H1 (cell line): ENCODE measurements around the gene ADAMTS17. TPM values are rescaled to one million over a fixed set of nuclear protein-coding genes. Genes with fewer than 3 reads are reported as not detected.

ENCODE experiments used
- ASH2L ChIP-seq: fragments of 200-600, 300-600 bp; sonication (generic); IDR thresholded peaks from one replicate; pipeline ENCODE4 v1.7.1; 2017; ENCODE audit warnings: low read length
- ATF2 ChIP-seq: IDR thresholded peaks from 2 replicates; pipeline ENCODE4 v1.6.1; 2012; ENCODE audit warnings: low read length, inconsistent platforms
- ATF3 ChIP-seq: IDR thresholded peaks from 2 replicates; pipeline ENCODE4 v1.6.1; 2011; ENCODE audit warnings: low read depth, mild to moderate bottlenecking, low read length; ENCODE audit not compliant: insufficient read depth
- GABPA ChIP-seq: IDR thresholded peaks from 2 replicates; pipeline ENCODE4 v1.6.1; 2011; ENCODE audit warnings: mild to moderate bottlenecking, low read length, moderate library complexity, borderline replicate concordance; ENCODE audit not compliant: insufficient read depth
- JUN ChIP-seq: IDR thresholded peaks from 2 replicates; pipeline ENCODE4 v1.6.1; 2011; ENCODE audit warnings: low read depth, mild to moderate bottlenecking, improper control_type of control experiment, low read length
- JUND ChIP-seq: IDR thresholded peaks from 2 replicates; pipeline ENCODE4 v1.6.1; 2011; ENCODE audit warnings: mild to moderate bottlenecking, improper control_type of control experiment, low read length
- MAFK ChIP-seq: IDR thresholded peaks from 2 replicates; pipeline ENCODE4 v1.6.1; 2012; ENCODE audit warnings: low read depth, mild to moderate bottlenecking, improper control_type of control experiment, low read length
- PHF8 ChIP-seq: fragments of 200-600 bp; sonication (generic); conservative IDR thresholded peaks from 2 replicates; pipeline ENCODE4 v1.7.1; 2012; ENCODE audit warnings: low read depth, mild to moderate bottlenecking, inconsistent platforms, low read length, moderate library complexity
- POLR2A ChIP-seq, 2 experiments: IDR thresholded peaks; 1 replicate in 1 of 2; 2 replicates in 1 of 2; pipeline ENCODE4 v1.6.1; 2011; ENCODE audit warnings: low read depth in 2 of 2, low read length in 2 of 2, mild to moderate bottlenecking in 2 of 2; ENCODE audit errors: control extremely low read depth in 1 of 2
- POLR2AphosphoS5 ChIP-seq: IDR thresholded peaks from 2 replicates; pipeline ENCODE4 v1.6.1; 2011; ENCODE audit warnings: low read depth, low read length
- POU5F1 ChIP-seq: IDR thresholded peaks from 2 replicates; pipeline ENCODE4 v1.6.1; 2011; ENCODE audit warnings: low read depth, mild to moderate bottlenecking, low read length, moderate library complexity
- RFX5 ChIP-seq: IDR thresholded peaks from 2 replicates; pipeline ENCODE4 v1.6.1; 2011; ENCODE audit warnings: low read depth, low read length, improper control_type of control experiment, borderline replicate concordance
- RNF2 ChIP-seq: fragments of 200-900, 300-1000 bp; sonication (generic); IDR thresholded peaks from 2 replicates; pipeline ENCODE4 v1.7.1; 2016; ENCODE audit warnings: borderline replicate concordance, low read depth, mild to moderate bottlenecking, antibody characterized with exemption, low read length; ENCODE audit not compliant: poor library complexity, severe bottlenecking; ENCODE audit errors: missing control alignments
- SIRT6 ChIP-seq: IDR thresholded peaks from one replicate; pipeline ENCODE4 v1.7.1; 2012; ENCODE audit warnings: low read length, inconsistent platforms
- SRF ChIP-seq: IDR thresholded peaks from 2 replicates; pipeline ENCODE4 v1.6.1; 2011; ENCODE audit warnings: mild to moderate bottlenecking, low read depth, low read length, moderate library complexity
- TCF12 ChIP-seq: IDR thresholded peaks from 2 replicates; pipeline ENCODE4 v1.6.1; 2011; ENCODE audit warnings: low read depth, mild to moderate bottlenecking, low read length
- USF2 ChIP-seq: IDR thresholded peaks from 2 replicates; pipeline ENCODE4 v1.6.1; 2011; ENCODE audit warnings: low read length, improper control_type of control experiment
- ZNF274 ChIP-seq: IDR thresholded peaks from 2 replicates; pipeline ENCODE4 v1.7.0; 2012; ENCODE audit warnings: low read length, borderline replicate concordance; ENCODE audit errors: extremely low read depth
- polyA plus RNA-seq, 7 experiments: library from polyadenylated mRNA; depleted of rRNA in 3 of 7; stranded (reverse) in 5 of 7; unstranded in 2 of 7; fragments of >200 nt in 5 of 7; fragments of 200-250 nt in 2 of 7; gene quantifications; 1 replicate in 5 of 7; 2 replicates in 1 of 7; 4 replicates in 1 of 7; pipeline versions ENCODE4 v1.2.1 to v1.2.3, GENCODE V29; 2011 to 2013; ENCODE audit warnings: missing spikeins in 2 of 7, mixed read lengths in 2 of 7
- total RNA-seq: library from RNA; stranded (reverse); fragmentation: NEBNext Ultra II Directional; extraction: Animal tissue kit (Norgen Biotek cat#: 25700); gene quantifications from 2 replicates; pipeline ENCODE4 v1.2.1, GENCODE V29; 2021
- TF ChIP-seq, protein P1 (sequence below): IDR thresholded peaks from 2 replicates; pipeline ENCODE4 v1.6.1; 2012; ENCODE audit warnings: inconsistent platforms
- TF ChIP-seq, protein P2 (sequence below): IDR thresholded peaks from 2 replicates; pipeline ENCODE4 v1.6.1; 2012; ENCODE audit warnings: inconsistent platforms

Gene ADAMTS17
- total and polyA plus RNA-seq, 2 of the 8 experiments (the other 6 are each of a cell fraction or from before 2014, with no cell fraction given), result 0.51 to 1.7 TPM

DNA sequence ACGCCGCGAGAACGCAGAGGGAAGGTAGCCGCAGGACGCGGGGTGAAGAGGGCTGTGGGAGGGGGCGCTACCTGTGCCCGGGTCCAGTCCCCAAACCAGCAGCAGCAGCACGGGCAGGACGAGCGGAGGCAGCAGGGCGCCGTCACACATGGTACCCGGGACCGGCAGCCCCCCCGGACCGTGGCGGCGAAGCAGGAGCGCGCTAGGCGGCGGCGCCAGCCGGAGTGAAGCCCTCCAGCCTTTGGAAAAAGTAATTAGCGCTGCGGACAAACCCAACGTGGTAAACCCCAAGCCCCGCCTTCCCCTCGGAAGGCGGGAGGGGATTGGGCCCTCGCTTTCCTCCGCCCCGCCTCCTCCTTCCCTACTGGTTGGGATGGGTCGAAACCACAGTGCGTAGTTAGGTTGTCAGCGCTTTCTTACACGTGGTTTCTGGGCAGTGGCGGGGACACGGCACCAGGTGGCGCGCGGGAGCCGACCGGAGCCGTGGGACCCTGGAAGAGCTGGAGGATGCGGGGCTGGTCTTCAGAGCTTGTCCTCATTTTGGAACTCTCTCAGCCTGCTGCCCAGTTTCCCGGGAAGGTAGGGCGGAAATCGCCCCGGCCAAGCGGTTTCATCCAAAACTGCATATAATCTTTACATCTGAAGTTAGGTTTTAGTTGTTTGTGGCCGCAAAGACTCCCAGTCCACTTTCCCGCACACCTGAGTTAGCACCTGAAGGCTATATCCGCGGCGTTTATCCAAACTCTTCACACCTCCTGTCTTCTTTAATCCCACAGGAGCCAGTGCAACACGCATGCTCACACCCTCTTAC lies at the start of gene ADAMTS17 (continued):
- TF ChIP-seq ATF3 (no peak), JUND (no peak), POLR2A (IDR thresholded peaks at IDR 0.05; ENCODE audit: control extremely low read depth in 1 of 2, low read depth in 2 of 2, low read length in 2 of 2) (peak in 1 of 2 experiments; percentile 27; a peak in 1 of 3 replicates), JUN (no peak), RNF2 (no peak), SRF (no peak), POLR2AphosphoS5 (no peak), ATF2 (no peak), TCF12 (no peak), ZNF274 (no peak), GABPA (peak; percentile 61; the same call in 1 of the 2 replicates), RFX5 (no peak), SIRT6 (no peak), USF2 (no peak), MAFK (0 out of 2 replicates have a peak, but pooled peaks have one; percentile 13), ASH2L (peak; percentile 12), PHF8 (peak; percentile 58; the same call in 1 of the 2 replicates), POU5F1 (no peak)
- TF ChIP-seq, protein P1, sequence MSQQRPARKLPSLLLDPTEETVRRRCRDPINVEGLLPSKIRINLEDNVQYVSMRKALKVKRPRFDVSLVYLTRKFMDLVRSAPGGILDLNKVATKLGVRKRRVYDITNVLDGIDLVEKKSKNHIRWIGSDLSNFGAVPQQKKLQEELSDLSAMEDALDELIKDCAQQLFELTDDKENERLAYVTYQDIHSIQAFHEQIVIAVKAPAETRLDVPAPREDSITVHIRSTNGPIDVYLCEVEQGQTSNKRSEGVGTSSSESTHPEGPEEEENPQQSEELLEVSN, result peak; percentile 72
- TF ChIP-seq, protein P2, sequence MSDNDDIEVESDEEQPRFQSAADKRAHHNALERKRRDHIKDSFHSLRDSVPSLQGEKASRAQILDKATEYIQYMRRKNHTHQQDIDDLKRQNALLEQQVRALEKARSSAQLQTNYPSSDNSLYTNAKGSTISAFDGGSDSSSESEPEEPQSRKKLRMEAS, result peak; percentile 99
